SK-MEL-5 (cell line): ENCODE results near the gene AP4E1. TPM values are rescaled to one million over a fixed set of nuclear protein-coding genes. Genes with fewer than 3 reads are reported as not detected.
"Not testable (repeated sequence)": the region's sequence is repeated elsewhere in the genome, so short reads cannot be mapped to it uniquely, and the experiment has no call there.

Experiments
- DNase-seq: peaks from one replicate; pipeline ENCODE4 v3.0.0-alpha.2; 2016; ENCODE audit warnings: low read depth, low spot score
- in situ Hi-C: cut with HindIII; loops from 2 replicates; pipeline ENCODE4 v1.10.0; 2016; ENCODE audit warnings: low sequenced_read_pairs, high pct_unique_total_duplicates, low pct_unique_long_range_greater_than_20kb
- total RNA-seq: library from RNA; depleted of rRNA; stranded (reverse); fragments of >200 nt; shearing (Covaris generic); gene quantifications from 2 replicates; pipeline ENCODE4 v1.2.3, GENCODE V29; 2014

The AP4E1 gene
- total RNA-seq, 1 experiment from 2014 or later = 7.3 TPM

DNA sequence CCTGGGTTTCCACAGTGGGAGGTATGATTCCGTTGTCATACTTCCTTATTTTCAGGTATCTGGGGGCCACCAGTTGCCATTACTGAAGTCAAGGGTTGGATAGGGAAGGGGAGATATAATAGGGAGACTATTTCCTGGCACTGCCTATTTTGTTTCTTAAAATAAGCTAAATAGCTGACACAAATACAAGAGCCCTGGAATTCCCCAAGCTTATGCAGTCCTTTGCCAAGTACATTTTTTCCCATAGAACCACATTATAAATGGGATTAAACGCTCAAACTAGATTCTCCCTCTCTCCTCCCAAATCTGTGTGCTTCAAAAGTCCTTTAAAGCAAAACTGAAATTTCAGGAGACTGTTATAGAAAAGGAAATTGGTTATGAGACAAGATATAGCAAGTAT lies 68.7 kb downstream of the AP4E1 start:
- in situ Hi-C loops = no loop called here
- DNase-seq = no peak

GRCh38 chr15:50978580-50978979 lies 70.1 kb downstream of the AP4E1 start:
- DNase-seq = no peak

GRCh38 chr15:50979041-50979440 lies 70.6 kb downstream of the AP4E1 start:
- DNase-seq = no peak
- in situ Hi-C loops = no loop called here

More at GRCh38 chr15:50978580-50978979, 70.1 kb downstream of the AP4E1 start:
- in situ Hi-C loops = no loop called here

GRCh38 chr15:50993598-50993997 lies 85.1 kb downstream of the AP4E1 start:
- in situ Hi-C loops = no loop called here
- DNase-seq = no peak

- in situ Hi-C loops = no loop called here
- DNase-seq = no peak
Observed at GRCh38 chr15:50996641-50997040, 88.2 kb downstream of the AP4E1 start.

DNA sequence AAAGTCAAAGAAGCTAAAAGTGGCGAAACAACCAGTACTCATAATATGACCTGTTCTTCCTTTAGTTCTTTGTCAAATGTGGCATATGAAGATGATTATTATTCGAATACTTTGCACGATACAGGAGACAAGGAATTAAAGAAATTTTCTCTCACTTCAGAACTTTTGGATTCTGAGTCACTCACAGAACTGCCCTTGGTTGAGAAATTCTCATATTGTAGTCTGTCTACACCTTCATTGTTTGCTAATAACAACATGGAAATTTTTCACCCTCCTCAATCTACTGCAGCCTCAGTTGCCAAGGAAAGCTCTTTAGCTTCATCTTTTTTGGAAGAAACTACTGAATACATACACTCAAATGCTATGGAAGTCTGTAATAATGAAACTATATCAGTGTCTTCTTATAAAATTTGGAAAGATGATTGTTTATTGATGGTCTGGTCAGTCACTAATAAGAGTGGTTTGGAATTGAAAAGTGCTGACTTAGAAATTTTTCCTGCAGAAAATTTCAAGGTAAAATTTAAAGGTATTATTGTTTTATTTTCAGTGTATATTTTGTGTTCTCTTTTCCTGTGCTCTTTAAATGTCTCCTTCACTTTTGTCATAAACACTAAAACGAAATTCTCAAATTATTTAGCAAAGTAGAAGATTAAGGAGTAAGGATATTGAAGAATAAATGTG lies 89.0 kb downstream of the AP4E1 start:
- in situ Hi-C loops = no loop called here
- DNase-seq = no peak

GRCh38 chr15:51004103-51004551 lies 95.6 kb downstream of the AP4E1 start:
- DNase-seq = peak; percentile 4
- in situ Hi-C loops = no loop called here

- in situ Hi-C loops = no loop called here
Observed at GRCh38 chr15:51006336-51006985, 98.0 kb downstream of the AP4E1 start.

GRCh38 chr15:51007131-51007666 lies 98.7 kb downstream of the AP4E1 start:
- in situ Hi-C loops = no loop called here

More at GRCh38 chr15:51006336-51006985, 98.0 kb downstream of the AP4E1 start:
- DNase-seq = no peak

GRCh38 chr15:51011212-51011611 lies 102.7 kb downstream of the AP4E1 start:
- in situ Hi-C loops = no loop called here
- no peak for DNase-seq

More at GRCh38 chr15:51007131-51007666, 98.7 kb downstream of the AP4E1 start:
- DNase-seq = no peak

GRCh38 chr15:51016615-51017014 lies 108.1 kb downstream of the AP4E1 start:
- in situ Hi-C loops = no loop called here
- no peak for DNase-seq

- in situ Hi-C loops = no loop called here
- no peak for DNase-seq
Observed at GRCh38 chr15:51022206-51022605, 113.7 kb downstream of the AP4E1 start.

- no peak for DNase-seq
- in situ Hi-C loops = no loop called here
Observed at GRCh38 chr15:51023499-51023898, 115.0 kb downstream of the AP4E1 start.

- in situ Hi-C loops = no loop called here
- DNase-seq = no peak
Observed at GRCh38 chr15:51024735-51025453, 116.4 kb downstream of the AP4E1 start.

- in situ Hi-C loops = no loop called here
- no peak for DNase-seq
Observed at GRCh38 chr15:51025454-51025846, 117.0 kb downstream of the AP4E1 start.

DNA sequence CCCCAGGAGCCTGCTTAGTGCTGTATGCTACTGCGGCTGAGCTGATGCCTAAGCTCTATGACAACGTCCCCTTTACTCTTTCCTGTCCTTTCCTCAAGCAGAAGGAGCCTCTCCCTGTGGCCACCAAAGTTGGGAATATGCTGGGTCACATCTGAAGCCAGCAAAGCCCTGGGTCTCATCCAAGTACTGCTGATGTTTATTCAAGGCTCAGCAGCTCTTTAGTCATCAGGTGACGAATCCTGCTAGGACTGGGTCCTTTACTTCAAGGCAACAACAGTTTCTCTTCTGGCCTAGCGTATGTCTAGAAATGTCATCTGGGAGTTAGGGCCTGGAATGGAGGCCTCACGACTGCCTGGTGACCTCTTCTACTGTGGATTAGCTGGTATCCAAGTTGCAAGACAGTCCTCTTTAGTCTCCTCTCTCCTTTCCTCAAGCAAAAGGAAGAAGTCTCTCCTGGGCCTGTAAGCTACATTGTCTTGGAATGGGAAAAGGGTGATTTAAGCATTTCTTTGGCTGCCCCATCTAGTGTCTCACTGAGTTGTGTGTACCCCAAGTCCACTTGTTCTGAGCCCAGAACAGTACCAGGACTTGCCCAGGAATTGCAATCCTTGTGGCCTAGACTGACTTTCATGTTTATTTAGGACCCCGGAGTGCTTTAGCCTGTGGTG lies 122.3 kb downstream of the AP4E1 start:
- no peak for DNase-seq
- in situ Hi-C loops = no loop called here

- DNase-seq, in situ Hi-C loops: not testable (repeated sequence)
Observed at GRCh38 chr15:51037474-51037873, 129.0 kb downstream of the AP4E1 start.
